ENCODE measurements around the gene GAD1.

DNA sequence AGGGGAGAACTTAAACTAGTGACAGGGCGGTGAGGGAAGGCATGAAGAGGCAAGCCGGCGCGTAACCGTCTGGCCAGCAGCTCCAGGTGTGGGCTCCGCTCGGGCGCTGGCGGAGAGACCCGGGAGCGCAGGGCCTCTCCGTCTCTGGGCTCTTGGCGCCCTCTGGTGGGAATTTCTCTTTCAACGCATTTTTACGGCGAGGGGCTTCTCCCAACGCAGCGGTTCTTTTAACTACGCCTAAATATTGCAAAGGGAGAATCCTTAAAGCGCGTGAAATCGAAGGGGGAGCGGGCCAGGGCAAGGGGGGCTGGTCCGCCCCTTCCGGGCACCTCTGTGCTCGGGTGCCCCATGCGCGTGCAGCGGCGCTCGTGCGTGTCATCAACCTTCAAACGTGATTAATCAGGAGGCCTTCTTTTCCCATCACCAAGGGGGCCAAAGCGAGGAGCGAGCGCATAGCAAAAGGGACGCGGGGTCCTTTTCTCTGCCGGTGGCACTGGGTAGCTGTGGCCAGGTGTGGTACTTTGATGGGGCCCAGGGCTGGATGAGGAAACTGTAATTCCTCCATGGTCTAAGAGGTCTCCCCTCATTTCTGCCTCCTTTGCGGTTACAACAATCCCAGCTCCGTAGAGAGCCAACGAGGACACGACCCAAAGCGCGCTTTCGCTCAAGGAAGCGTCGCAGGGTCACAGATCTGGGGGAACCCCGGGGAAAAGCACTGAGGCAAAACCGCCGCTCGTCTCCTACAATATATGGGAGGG is 762 bp upstream of the GAD1 start:
- no peak for TF ChIP-seq EZH2 (IDR thresholded peaks at IDR 0.05)
- TF ChIP-seq POLR2AphosphoS5 (IDR thresholded peaks at IDR 0.05; ENCODE audit: borderline replicate concordance, low read depth, low read length) = no peak
- no peak for TF ChIP-seq FOXP2 (optimal IDR thresholded peaks at IDR 0.05; ENCODE audit: control extremely low read depth, extremely low read length, insufficient read depth)
